CD4-positive, alpha-beta T cell (primary cell): Measurements from ENCODE around the gene GTPBP2. TPM values are rescaled to one million over a fixed set of nuclear protein-coding genes. Genes with fewer than 3 reads are reported as not detected.
A peak's percentile ranks its signal among the peaks of the same experiment; 100 is the strongest.
"Not testable (repeated sequence)": the region's sequence is repeated elsewhere in the genome, so short reads cannot be mapped to it uniquely, and the experiment has no call there.

Source experiments
- ATAC-seq: fragments of 200-7000 bp; cut with Tn5 transposase; one replicate; pipeline ENCODE4 v1.10.0; 2022; ENCODE audit warnings: mild to moderate bottlenecking; ENCODE audit not compliant: poor library complexity
- CTCF ChIA-PET: fragments of 350-600 bp; sonication (Branson Sonifier 250); formaldehyde crosslinking; loops from one replicate; lab custom pipeline; 2021; ENCODE audit warnings: antibody characterized with exemption, inconsistent platforms; lab: Charles Lee
- POLR2A ChIA-PET: fragments of 350-600 bp; sonication (Branson Sonifier 250); formaldehyde crosslinking; loops from one replicate; lab custom pipeline; 2021; ENCODE audit warnings: antibody characterized with exemption, inconsistent platforms; lab: Charles Lee
- DNase-seq, 14 experiments: peaks; one replicate each; pipeline ENCODE4 v3.0.0-alpha.2; 2013 to 2020; ENCODE audit warnings: mixed read lengths in 2 of 14
- H3K27ac ChIP-seq, 2 donors: one replicate each; pipeline versions ENCODE4 v1.5.1 to v1.7.0; 2013; ENCODE audit warnings: low read length in 2 of 2, low read depth in 1 of 2, mild to moderate bottlenecking in 1 of 2
- H3K27me3 ChIP-seq, 2 experiments: 1 replicate in 1 of 2; 2 replicates in 1 of 2; pipeline versions ENCODE4 v1.6.1 to v1.7.0; 2013; ENCODE audit warnings: low read length in 2 of 2, control low read depth in 1 of 2, mild to moderate bottlenecking in 1 of 2, moderate library complexity in 1 of 2; ENCODE audit not compliant: insufficient read depth in 2 of 2, control insufficient read depth in 1 of 2
- H3K36me3 ChIP-seq: one replicate; pipeline ENCODE4 v1.6.1; 2013; ENCODE audit warnings: low read length, control low read depth; ENCODE audit not compliant: insufficient read depth
- H3K4me1 ChIP-seq: one replicate; pipeline ENCODE4 v1.6.1; 2013; ENCODE audit warnings: low read length, control low read depth; ENCODE audit not compliant: insufficient read depth
- H3K4me3 ChIP-seq: one replicate; pipeline ENCODE4 v1.5.1; 2013; ENCODE audit warnings: mild to moderate bottlenecking, low read length, moderate library complexity
- H3K9me3 ChIP-seq, 2 experiments: 1 replicate in 1 of 2; 2 replicates in 1 of 2; pipeline versions ENCODE4 v1.6.1 to v1.7.0; 2013; ENCODE audit warnings: low read length in 2 of 2, mild to moderate bottlenecking in 2 of 2, control low read depth in 1 of 2, moderate library complexity in 1 of 2; ENCODE audit not compliant: control insufficient read depth in 1 of 2, insufficient read depth in 1 of 2
- H3K27ac Mint-ChIP-seq: one replicate; pipeline ENCODE4 v1.8.0; 2020; ENCODE audit warnings: mixed read lengths
- H3K27me3 Mint-ChIP-seq: one replicate; pipeline ENCODE4 v1.8.0; 2021; ENCODE audit warnings: mixed read lengths
- H3K36me3 Mint-ChIP-seq: one replicate; pipeline ENCODE4 v1.8.0; 2021; ENCODE audit warnings: low read depth, mixed read lengths
- H3K4me1 Mint-ChIP-seq: one replicate; pipeline ENCODE4 v1.8.0; 2021; ENCODE audit warnings: low read depth, mixed read lengths
- H3K4me3 Mint-ChIP-seq: one replicate; pipeline ENCODE4 v1.8.0; 2020; ENCODE audit warnings: mild to moderate bottlenecking, mixed read lengths
- H3K9me3 Mint-ChIP-seq: one replicate; pipeline ENCODE4 v1.8.0; 2020; ENCODE audit warnings: mixed read lengths
- intact Hi-C, 2 experiments: fragments of 100-400 bp; cut with DNase I in 1 of 2; cut with micrococcal nuclease in 1 of 2; formaldehyde crosslinking; loops; one replicate each; pipeline versions ENCODE4 v1.15.1 to v1.9.0; 2023 to 2025; cut with DNase I, micrococcal nuclease
- total RNA-seq, 174 experiments: library from RNA in 2 of 174; stranded (reverse) in 2 of 174; gene quantifications; one replicate each; pipeline ENCODE4 v1.2.3 and lab custom pipeline; 2021 to 2026
- TF ChIP-seq, protein P1 (sequence below): fragments of 200-600 bp; IDR thresholded peaks from one replicate; pipeline ENCODE4 v1.8.0; 2022; ENCODE audit warnings: antibody characterized with exemption, mild to moderate bottlenecking

The GTPBP2 gene
- total RNA-seq, 2 experiments from 2014 or later = 31.5 to 33.9 TPM

- peaks cover 17% of the 10 kb centered on the region for H3K4me1 ChIP-seq
- H3K36me3 Mint-ChIP-seq = peaks cover 15% of the 10 kb centered on the region
- no peaks in the 10 kb centered on the region for H3K27me3 Mint-ChIP-seq
- no peaks in the 10 kb centered on the region for H3K9me3 ChIP-seq
- peak in 1 of 14 experiments; percentile 24 for DNase-seq
- no peaks in the 10 kb centered on the region for H3K27me3 ChIP-seq
- intact Hi-C loops = loop anchor here (2.0 to 10.0 kb wide), 3 partner anchors 59 to 98 kb away; no protein-coding TSS in a partner anchor
- H3K4me1 Mint-ChIP-seq = peaks cover 20% of the 10 kb centered on the region
- no peak overlapping the region for H3K4me3 ChIP-seq
- H3K4me3 Mint-ChIP-seq = no peak overlapping the region
- no peak overlapping the region for H3K27ac Mint-ChIP-seq
- no peak for ATAC-seq
- no peaks in the 10 kb centered on the region for H3K9me3 Mint-ChIP-seq
- peaks cover 11% of the 10 kb centered on the region for H3K36me3 ChIP-seq
- TF ChIP-seq, protein P1, sequence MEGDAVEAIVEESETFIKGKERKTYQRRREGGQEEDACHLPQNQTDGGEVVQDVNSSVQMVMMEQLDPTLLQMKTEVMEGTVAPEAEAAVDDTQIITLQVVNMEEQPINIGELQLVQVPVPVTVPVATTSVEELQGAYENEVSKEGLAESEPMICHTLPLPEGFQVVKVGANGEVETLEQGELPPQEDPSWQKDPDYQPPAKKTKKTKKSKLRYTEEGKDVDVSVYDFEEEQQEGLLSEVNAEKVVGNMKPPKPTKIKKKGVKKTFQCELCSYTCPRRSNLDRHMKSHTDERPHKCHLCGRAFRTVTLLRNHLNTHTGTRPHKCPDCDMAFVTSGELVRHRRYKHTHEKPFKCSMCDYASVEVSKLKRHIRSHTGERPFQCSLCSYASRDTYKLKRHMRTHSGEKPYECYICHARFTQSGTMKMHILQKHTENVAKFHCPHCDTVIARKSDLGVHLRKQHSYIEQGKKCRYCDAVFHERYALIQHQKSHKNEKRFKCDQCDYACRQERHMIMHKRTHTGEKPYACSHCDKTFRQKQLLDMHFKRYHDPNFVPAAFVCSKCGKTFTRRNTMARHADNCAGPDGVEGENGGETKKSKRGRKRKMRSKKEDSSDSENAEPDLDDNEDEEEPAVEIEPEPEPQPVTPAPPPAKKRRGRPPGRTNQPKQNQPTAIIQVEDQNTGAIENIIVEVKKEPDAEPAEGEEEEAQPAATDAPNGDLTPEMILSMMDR = no peak
- ChIA-PET CTCF (interaction anchor here (1.1 to 2.7 kb wide), 5 partner anchors 19 to 413 kb away, joined by 3 to 14 read pairs (median 6); no protein-coding TSS in a partner anchor), POLR2A (no interaction called here)
- H3K27ac ChIP-seq = no peak overlapping the region
Measured at GRCh38 chr6:43666196-43666920, 37.3 kb upstream of the GTPBP2 start.

- Mint-ChIP-seq H3K9me3 (no peaks in the 10 kb centered on the region), H3K4me3 (no peak overlapping the region), H3K27me3 (no peaks in the 10 kb centered on the region), H3K27ac (no peak overlapping the region), H3K36me3 (peaks cover 5% of the 10 kb centered on the region), H3K4me1 (peaks cover 20% of the 10 kb centered on the region)
- H3K4me3 ChIP-seq = no peak overlapping the region
- POLR2A ChIA-PET = interaction anchor here (0.9 to 1.5 kb wide), 2 partner anchors 29 to 36 kb away, joined by 3 to 6 read pairs; partner anchors contain the start of genes GTPBP2 and MAD2L1BP
- H3K36me3 ChIP-seq = peaks cover 1% of the 10 kb centered on the region
- TF ChIP-seq, protein P1 = no peak
- ATAC-seq (no peak), DNase-seq (no peak)
- H3K9me3 ChIP-seq = no peaks in the 10 kb centered on the region
- intact Hi-C loops = loop anchor here (5.0 to 10.0 kb wide), 2 partner anchors 58 to 99 kb away; no protein-coding TSS in a partner anchor
- CTCF ChIA-PET = interaction anchor here (1.5 kb wide), 1 partner anchor 34 kb away, joined by 3 read pairs; no protein-coding TSS in a partner anchor
- no peaks in the 10 kb centered on the region for H3K27me3 ChIP-seq
- H3K27ac ChIP-seq = no peak overlapping the region
- H3K4me1 ChIP-seq = peaks cover 17% of the 10 kb centered on the region
Measured at GRCh38 chr6:43665376-43665775, 36.3 kb upstream of the GTPBP2 start.

DNA sequence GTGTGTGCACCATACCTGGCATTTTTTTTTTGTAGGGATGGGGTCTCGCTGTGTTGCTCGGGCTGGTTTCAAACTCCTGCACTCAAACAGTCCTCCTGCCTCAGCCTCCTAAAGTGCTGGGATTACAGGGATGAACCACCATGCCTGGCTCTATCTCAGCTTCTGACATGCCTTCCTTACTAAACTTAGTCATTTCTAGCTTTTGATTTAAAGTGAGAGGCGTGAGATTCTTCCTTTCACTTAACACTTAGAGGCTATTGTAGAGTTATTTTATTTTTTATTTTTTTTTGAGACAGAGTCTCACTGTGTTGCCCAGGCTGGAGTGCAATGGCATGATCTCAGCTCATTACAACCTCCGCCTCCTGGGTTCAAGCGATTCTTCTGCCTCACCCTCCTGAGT lies 33.9 kb upstream of the GTPBP2 start:
- H3K27me3 Mint-ChIP-seq, H3K9me3 Mint-ChIP-seq, POLR2A ChIA-PET, H3K27ac Mint-ChIP-seq, H3K4me3 Mint-ChIP-seq, H3K27ac ChIP-seq, H3K36me3 ChIP-seq, H3K9me3 ChIP-seq, ATAC-seq, H3K36me3 Mint-ChIP-seq, DNase-seq, H3K4me3 ChIP-seq, H3K27me3 ChIP-seq: not testable (repeated sequence)
- CTCF ChIA-PET = interaction anchor here (1.0 kb wide), 1 partner anchor 33 kb away, joined by 4 read pairs; no protein-coding TSS in a partner anchor
- H3K4me1 Mint-ChIP-seq = peaks cover 11% of the 10 kb centered on the region
- H3K4me1 ChIP-seq = peaks cover 11% of the 10 kb centered on the region
- intact Hi-C loops = loop anchor here in 1 of 2 experiments (10.0 kb wide), 1 partner anchor 102 kb away; no protein-coding TSS in a partner anchor
